Coronary artery (tissue), 2 donors: ENCODE measurements around the gene UBALD2.
"Not testable (repeated sequence)": the region's sequence is repeated elsewhere in the genome, so short reads cannot be mapped to it uniquely, and the experiment has no call there.

Source experiments
- DNase-seq: peaks from one replicate; pipeline ENCODE4 v3.0.0-alpha.2; 2017; ENCODE audit warnings: low spot score
- H3K27ac ChIP-seq, 2 donors: fragments of 200-600 bp; sonication (generic); one replicate each; pipeline ENCODE4 v1.5.1; 2016 to 2019
- H3K4me3 ChIP-seq: fragments of 200-600 bp; sonication (generic); 2 replicates; pipeline ENCODE4 v1.5.1; 2016; ENCODE audit warnings: mild to moderate bottlenecking, moderate library complexity
- TF ChIP-seq, protein P1 (sequence below): fragments of 200-600 bp; sonication (generic); IDR thresholded peaks from one replicate; pipeline ENCODE4 v1.5.1; 2019; ENCODE audit warnings: antibody characterized with exemption

The UBALD2 gene

DNA sequence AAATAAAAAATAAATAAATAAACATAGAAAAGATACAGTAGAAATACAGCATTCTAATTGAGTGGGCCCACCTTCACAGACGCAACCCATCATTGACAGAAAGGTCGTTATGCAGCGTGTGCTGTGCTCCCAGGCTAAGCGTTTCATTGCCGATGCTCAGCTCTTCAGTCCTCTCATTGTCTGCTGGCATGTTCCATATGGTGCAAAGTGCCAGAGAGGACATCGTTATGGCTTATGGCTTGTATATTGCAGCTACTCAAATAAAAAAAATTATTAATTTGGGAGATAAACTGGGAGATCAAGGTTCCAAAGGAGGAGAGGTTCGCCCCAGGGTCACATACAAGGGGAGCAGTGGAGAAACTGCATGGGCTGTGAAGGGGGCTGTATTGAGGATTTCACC, 11.3 kb upstream of the UBALD2 start:
- no peak overlapping the region for H3K27ac ChIP-seq

DNA sequence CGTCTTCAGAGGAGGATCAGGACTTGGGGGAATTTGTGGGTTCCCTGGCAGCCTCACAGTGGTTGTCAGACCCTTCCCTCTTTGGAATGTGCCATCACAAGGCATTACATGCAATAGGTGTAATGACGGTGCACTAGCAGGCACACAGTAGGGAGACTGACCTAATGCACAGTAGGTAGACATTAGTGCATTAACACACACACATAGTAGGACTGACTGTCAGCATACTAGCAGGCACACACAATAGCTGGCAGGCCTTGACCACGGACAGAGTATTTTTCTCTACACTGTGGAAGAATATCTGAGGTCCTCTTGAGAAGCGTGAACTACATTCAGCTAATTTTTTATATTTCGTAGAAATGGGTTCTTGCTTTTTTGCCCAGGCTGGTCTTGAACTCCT, 10.9 kb upstream of the UBALD2 start:
- Histone ChIP-seq H3K4me3 (no peak overlapping the region), H3K27ac (no peak overlapping the region)
- DNase-seq = no peak
- TF ChIP-seq, protein P1, sequence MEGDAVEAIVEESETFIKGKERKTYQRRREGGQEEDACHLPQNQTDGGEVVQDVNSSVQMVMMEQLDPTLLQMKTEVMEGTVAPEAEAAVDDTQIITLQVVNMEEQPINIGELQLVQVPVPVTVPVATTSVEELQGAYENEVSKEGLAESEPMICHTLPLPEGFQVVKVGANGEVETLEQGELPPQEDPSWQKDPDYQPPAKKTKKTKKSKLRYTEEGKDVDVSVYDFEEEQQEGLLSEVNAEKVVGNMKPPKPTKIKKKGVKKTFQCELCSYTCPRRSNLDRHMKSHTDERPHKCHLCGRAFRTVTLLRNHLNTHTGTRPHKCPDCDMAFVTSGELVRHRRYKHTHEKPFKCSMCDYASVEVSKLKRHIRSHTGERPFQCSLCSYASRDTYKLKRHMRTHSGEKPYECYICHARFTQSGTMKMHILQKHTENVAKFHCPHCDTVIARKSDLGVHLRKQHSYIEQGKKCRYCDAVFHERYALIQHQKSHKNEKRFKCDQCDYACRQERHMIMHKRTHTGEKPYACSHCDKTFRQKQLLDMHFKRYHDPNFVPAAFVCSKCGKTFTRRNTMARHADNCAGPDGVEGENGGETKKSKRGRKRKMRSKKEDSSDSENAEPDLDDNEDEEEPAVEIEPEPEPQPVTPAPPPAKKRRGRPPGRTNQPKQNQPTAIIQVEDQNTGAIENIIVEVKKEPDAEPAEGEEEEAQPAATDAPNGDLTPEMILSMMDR = no peak

More for the DNA sequence above, 11.3 kb upstream of the UBALD2 start:
- H3K4me3 ChIP-seq = no peak overlapping the region
- no peak for DNase-seq
- TF ChIP-seq, protein P1 = no peak

DNA sequence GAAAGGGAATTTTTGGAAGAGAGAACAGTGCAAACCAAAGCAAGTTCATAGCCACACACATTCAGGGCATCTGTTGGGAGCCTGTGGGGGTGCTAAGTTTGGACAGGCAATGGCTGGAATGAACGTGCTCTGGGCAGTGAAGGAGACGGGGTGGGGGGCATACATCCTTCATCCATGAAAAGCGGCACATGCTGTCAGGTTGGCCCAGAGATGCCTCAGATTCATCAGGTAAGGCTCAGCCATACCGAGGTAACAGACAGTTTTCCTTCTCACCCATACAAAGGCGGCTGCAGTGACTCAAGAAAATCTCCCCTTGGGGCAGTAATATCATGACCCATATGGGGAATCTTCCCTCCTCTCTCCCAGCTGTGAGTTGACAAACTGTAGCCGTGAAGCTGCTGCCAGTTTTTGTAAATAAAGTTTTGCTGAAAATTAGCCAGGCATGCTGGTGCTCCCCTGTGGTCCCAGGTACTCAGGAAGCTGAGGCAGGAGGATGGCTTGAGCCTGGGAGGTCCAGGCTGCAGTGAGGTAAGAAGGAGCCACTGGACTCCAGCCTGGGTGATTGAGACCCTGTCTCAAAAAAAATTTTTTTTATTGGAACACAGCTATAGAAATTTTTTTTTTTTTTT, 9.2 kb upstream of the UBALD2 start:
- no peak for DNase-seq
- TF ChIP-seq, protein P1 = no peak

DNA sequence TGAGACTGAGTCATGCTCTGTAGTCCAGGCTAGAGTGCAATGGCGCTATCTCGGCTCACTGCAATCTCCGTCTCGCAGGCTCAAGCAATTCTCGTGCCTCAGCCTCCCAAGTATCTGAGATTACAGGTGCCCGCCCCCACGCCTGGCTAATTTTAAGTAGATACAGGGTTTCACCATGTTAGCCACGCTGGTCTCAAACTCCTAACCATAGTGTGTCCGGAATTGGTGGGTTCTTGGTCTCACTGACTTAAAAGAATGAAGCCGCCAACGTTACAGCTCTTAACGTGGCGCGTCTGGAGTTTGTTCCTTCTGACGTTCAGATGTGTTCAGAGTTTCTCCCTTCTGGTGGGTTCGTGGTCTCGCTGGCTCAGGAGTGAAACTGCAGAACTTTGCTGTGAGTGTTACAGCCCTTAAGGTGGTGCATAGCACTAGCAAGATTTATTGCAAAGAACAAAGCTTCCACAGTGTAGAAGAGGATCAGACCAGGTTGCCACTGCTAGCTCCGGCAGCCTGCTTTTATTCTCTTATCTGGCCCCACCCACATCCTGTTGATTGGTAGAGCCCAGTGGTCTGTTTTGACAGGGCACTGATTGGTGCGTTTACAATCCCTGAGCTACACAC, 8.6 kb upstream of the UBALD2 start:
- not testable (repeated sequence) for H3K27ac ChIP-seq

More for the DNA sequence above, 9.2 kb upstream of the UBALD2 start:
- Histone ChIP-seq H3K4me3 (no peak overlapping the region), H3K27ac (no peak overlapping the region)

DNA sequence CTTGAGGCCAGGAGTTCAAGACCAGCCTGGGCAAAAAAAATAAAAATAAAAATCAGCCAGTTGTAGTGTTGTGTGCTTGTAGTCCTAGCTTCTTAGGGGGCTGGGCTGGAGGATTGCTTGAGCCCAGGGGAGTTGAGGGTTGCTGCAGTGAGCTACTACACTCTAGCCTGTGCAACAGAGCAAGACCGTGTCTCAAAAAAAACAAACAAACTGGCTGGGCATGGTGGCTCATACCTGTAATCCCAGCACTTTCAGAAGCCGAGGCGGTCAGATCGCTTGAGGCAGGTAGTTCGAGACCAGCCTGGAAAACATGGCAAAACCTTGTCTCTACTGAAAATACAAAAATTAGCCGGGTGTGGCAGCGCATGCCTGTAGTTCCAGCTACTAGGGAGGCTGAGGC, 4.9 kb upstream of the UBALD2 start:
- no peak for DNase-seq
- TF ChIP-seq, protein P1 = no peak
- Histone ChIP-seq H3K4me3 (no peak overlapping the region), H3K27ac (no peak overlapping the region)

More for the DNA sequence above, 8.6 kb upstream of the UBALD2 start:
- peak; percentile 22 for DNase-seq
- not testable (repeated sequence) for H3K4me3 ChIP-seq

DNA sequence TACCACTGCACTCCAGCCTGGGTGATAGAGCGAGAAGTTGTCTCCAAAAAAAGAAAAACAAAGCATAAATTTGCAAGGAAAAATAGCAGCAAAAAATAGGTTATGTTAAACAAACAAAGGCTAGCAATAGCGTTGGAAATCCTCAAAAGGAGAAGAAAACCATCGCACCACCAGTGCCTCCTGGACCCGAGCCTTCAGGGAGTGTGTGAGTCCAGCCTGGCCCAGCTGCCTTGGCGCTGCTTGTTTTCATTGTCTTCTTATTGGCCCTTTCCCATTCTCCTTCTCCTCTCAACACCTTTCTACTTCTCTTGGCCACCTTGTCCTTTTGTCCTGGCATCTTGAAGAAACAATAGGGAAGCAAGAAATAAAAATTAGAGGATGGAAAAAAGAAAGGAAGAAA, 4.5 kb upstream of the UBALD2 start:
- TF ChIP-seq, protein P1 = no peak
- Histone ChIP-seq H3K27ac (no peak overlapping the region), H3K4me3 (no peak overlapping the region)
- no peak for DNase-seq

DNA sequence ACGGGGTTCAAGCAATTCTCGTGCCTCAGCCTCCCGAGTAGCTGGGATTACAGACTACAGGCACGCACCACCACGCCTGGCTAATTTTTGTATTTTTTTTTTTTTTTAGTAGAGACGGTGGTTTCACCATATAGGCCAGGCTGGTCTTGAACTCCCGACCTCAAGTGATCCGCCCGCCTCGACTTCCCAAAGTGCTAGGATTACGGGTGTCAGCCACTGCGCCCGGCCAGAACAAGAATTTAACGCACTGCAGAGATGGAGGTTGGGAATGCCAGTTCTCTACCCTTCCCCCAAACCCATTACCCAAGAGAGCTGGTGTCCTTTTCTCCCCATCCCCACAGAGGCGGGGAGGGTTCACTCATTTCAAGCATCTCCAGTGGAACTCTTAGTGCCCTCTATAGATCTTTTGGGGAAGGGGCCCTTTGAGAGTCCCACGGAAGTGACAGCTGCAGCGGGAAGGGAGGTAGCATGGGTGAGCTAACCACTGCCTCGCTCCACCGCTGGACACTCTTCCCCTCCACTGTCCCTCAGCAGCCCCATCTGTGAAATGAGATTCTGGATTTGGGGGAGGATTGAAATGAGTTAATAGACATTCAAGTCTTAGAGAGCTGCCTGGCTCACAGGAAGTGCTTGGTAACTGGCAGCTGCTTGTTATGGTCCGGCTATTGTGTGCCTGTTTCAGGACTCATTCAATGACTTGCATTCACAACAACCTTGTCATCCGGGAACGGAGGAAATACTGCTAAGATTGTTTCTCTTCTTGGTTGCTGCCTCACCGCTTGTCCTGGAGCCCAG, 3.5 kb upstream of the UBALD2 start:
- DNase-seq = no peak
- Histone ChIP-seq H3K4me3 (no peak overlapping the region), H3K27ac (peak overlapping the region in 1 of 2 donors; percentile 40)
- TF ChIP-seq, protein P1 = no peak
